HepG2 (cell line): ENCODE data around the gene SLC4A2. TPM values are rescaled to one million over a fixed set of nuclear protein-coding genes. Genes with fewer than 3 reads are reported as not detected.

Experiments
- ELF1 ChIP-seq: sonication (generic); formaldehyde crosslinking; IDR thresholded peaks from 2 replicates; pipeline ENCODE4 v1.4.0; 2020; ENCODE audit warnings: missing genetic modification reagents
- GATAD1 ChIP-seq: IDR thresholded peaks from 2 replicates; pipeline ENCODE4 v1.6.1; 2016; ENCODE audit warnings: missing genetic modification reagents, missing compliant biosample characterization
- XRCC5 ChIP-seq: fragments of 200-400 bp; formaldehyde crosslinking; optimal IDR thresholded peaks from 2 replicates; pipeline ENCODE3; 2017; ENCODE audit warnings: mild to moderate bottlenecking, low read length
- polyA plus RNA-seq, 8 experiments: library from polyadenylated mRNA; depleted of rRNA in 3 of 8; stranded (reverse) in 7 of 8; unstranded in 1 of 8; fragments of >200 nt; fragmentation: Illumina TruSeq in 4 of 8; extraction: Trizol in 4 of 8; gene quantifications; 2 replicates each; pipeline versions ENCODE4 v1.2.1 to v1.2.3, GENCODE V29; 2011 to 2016; ENCODE audit warnings: low read depth in 4 of 8, missing spikeins in 1 of 8, mixed read lengths in 1 of 8; ENCODE audit not compliant: insufficient read depth in 1 of 8
- total RNA-seq, 5 experiments: library from RNA; depleted of rRNA; stranded (reverse); fragments of >200 nt; fragmentation: Illumina TruSeq; extraction: Trizol; gene quantifications; 2 replicates each; pipeline ENCODE4 v1.2.3, GENCODE V29; 2016; ENCODE audit warnings: low read depth in 1 of 5
- TF ChIP-seq, protein P1 (sequence below): sonication (generic); formaldehyde crosslinking; IDR thresholded peaks from 2 replicates; pipeline ENCODE4 v1.4.0; 2020; ENCODE audit warnings: missing genetic modification reagents
- TF ChIP-seq, protein P2 (sequence below), 2 experiments: sonication (generic) in 1 of 2; formaldehyde crosslinking in 1 of 2; IDR thresholded peaks; 2 replicates each; pipeline versions ENCODE4 v1.4.0 to v1.6.1; 2018 to 2020; ENCODE audit warnings: missing genetic modification reagents in 2 of 2, borderline replicate concordance in 1 of 2, low read depth in 1 of 2, mild to moderate bottlenecking in 1 of 2, missing biosample characterization in 1 of 2
- TF ChIP-seq, protein P3 (sequence below): IDR thresholded peaks from 2 replicates; pipeline ENCODE4 v1.6.1; 2016; ENCODE audit warnings: low read depth, borderline replicate concordance
- TF ChIP-seq, protein P4 (sequence below): sonication (generic); formaldehyde crosslinking; IDR thresholded peaks from 2 replicates; pipeline ENCODE4 v1.4.0; 2020; ENCODE audit warnings: missing genetic modification reagents

Gene SLC4A2
- total and polyA plus RNA-seq, 2 of the 13 experiments (the other 11 are each of a cell fraction or from before 2014, with no cell fraction given): 51.9 to 73.4 TPM

DNA sequence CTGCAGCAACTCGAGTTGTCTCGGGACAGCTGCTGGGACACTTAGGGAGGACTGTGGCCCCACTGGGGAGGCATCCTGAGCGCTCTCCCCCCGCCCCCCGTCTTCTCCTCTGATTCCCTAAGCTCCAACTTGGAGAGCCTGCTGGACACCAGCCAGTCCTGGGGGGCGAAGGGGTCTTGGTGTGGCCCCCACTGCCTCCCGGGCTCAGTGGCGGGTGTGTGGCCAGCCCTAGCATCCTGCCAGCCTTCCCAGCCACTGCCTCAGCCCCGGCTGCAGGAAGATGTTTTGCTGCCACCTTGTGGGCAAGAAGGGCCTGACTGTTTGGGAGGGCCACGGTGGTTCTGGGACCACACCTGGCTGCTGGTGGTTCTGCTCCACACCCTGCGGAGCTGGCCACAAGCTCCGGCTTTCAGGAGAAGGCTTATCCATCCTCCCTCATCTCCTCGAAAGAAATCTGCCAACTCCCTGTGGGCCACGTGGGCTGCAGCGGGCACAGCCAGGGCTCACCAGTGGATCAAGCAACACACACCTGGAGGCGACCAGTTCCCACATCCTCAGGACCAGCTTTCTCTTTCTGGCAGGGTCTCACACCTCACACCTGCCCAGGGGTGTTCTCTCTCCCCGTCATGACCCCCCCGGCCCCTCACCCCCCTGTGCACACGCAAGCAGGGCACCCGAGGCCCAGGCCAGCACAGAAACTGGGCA, 51.7 kb downstream of the SLC4A2 start (continued):
- TF ChIP-seq, protein P1, sequence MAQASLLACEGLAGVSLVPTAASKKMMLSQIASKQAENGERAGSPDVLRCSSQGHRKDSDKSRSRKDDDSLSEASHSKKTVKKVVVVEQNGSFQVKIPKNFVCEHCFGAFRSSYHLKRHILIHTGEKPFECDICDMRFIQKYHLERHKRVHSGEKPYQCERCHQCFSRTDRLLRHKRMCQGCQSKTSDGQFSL: peak; percentile 35; the same call in 1 of the 2 replicates
- TF ChIP-seq, protein P2, sequence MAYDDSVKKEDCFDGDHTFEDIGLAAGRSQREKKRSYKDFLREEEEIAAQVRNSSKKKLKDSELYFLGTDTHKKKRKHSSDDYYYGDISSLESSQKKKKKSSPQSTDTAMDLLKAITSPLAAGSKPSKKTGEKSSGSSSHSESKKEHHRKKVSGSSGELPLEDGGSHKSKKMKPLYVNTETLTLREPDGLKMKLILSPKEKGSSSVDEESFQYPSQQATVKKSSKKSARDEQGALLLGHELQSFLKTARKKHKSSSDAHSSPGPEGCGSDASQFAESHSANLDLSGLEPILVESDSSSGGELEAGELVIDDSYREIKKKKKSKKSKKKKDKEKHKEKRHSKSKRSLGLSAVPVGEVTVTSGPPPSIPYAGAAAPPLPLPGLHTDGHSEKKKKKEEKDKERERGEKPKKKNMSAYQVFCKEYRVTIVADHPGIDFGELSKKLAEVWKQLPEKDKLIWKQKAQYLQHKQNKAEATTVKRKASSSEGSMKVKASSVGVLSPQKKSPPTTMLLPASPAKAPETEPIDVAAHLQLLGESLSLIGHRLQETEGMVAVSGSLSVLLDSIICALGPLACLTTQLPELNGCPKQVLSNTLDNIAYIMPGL (CRISPR knock-in tag; IDR thresholded peaks at IDR 0.05; ENCODE audit: borderline replicate concordance in 1 of 2, low read depth in 1 of 2): peak in 1 of 2 experiments; percentile 68; a peak in 1 of 4 replicates
- TF ChIP-seq XRCC5 (peak; percentile 54), ELF1 (CRISPR knock-in tag) (0 out of 2 replicates have a peak, but pooled peaks have one; percentile 18), GATAD1 (CRISPR knock-in tag) (peak; percentile 57; the same call in 1 of the 2 replicates)
- TF ChIP-seq, protein P3, sequence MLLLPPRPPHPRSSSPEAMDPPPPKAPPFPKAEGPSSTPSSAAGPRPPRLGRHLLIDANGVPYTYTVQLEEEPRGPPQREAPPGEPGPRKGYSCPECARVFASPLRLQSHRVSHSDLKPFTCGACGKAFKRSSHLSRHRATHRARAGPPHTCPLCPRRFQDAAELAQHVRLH (CRISPR knock-in tag): peak; percentile 59; the same call in 1 of the 2 replicates
- TF ChIP-seq, protein P4, sequence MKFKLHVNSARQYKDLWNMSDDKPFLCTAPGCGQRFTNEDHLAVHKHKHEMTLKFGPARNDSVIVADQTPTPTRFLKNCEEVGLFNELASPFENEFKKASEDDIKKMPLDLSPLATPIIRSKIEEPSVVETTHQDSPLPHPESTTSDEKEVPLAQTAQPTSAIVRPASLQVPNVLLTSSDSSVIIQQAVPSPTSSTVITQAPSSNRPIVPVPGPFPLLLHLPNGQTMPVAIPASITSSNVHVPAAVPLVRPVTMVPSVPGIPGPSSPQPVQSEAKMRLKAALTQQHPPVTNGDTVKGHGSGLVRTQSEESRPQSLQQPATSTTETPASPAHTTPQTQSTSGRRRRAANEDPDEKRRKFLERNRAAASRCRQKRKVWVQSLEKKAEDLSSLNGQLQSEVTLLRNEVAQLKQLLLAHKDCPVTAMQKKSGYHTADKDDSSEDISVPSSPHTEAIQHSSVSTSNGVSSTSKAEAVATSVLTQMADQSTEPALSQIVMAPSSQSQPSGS (CRISPR knock-in tag): 0 out of 2 replicates have a peak, but pooled peaks have one; percentile 27
